Smooth muscle cell (in vitro differentiated cells): ENCODE measurements around the gene GPR108. TPM values are rescaled to one million over a fixed set of nuclear protein-coding genes. Genes with fewer than 3 reads are reported as not detected.

Source experiments
- DNase-seq: peaks from one replicate; lab custom pipeline; 2025; ENCODE audit not compliant: unreplicated experiment; lab: John Stamatoyannopoulos, UW
- H2AFZ ChIP-seq: fragments of 200-600 bp; sonication (generic); 2 replicates; pipeline ENCODE4 v1.6.0; 2016; ENCODE audit warnings: antibody characterized with exemption, low read depth, mild to moderate bottlenecking
- H3F3A ChIP-seq: fragments of 200-600 bp; sonication (generic); 2 replicates; pipeline ENCODE4 v1.6.0; 2017; ENCODE audit warnings: antibody characterized with exemption, low read depth
- H3K27ac ChIP-seq: fragments of 200-600 bp; sonication (generic); 2 replicates; pipeline ENCODE4 v1.5.1; 2016; ENCODE audit warnings: low read depth, mild to moderate bottlenecking
- H3K27me3 ChIP-seq: fragments of 200-600 bp; sonication (generic); 2 replicates; pipeline ENCODE4 v1.6.1; 2016; ENCODE audit warnings: low read depth, mild to moderate bottlenecking
- H3K36me3 ChIP-seq: fragments of 200-600 bp; sonication (generic); 2 replicates; pipeline ENCODE4 v1.5.1; 2016; ENCODE audit warnings: low read depth
- H3K4me1 ChIP-seq: fragments of 200-600 bp; sonication (generic); 2 replicates; pipeline ENCODE4 v1.5.1; 2016; ENCODE audit warnings: low read depth
- H3K4me2 ChIP-seq: fragments of 200-600 bp; sonication (generic); 2 replicates; pipeline ENCODE4 v1.6.0; 2016; ENCODE audit warnings: mild to moderate bottlenecking
- H3K4me3 ChIP-seq: fragments of 200-600 bp; sonication (generic); 2 replicates; pipeline ENCODE4 v1.5.1; 2016; ENCODE audit warnings: mild to moderate bottlenecking
- H3K79me2 ChIP-seq: fragments of 200-600 bp; sonication (generic); 2 replicates; pipeline ENCODE4 v1.6.0; 2016; ENCODE audit warnings: low read depth, mild to moderate bottlenecking
- H3K9ac ChIP-seq: fragments of 200-600 bp; sonication (generic); 2 replicates; pipeline ENCODE4 v1.6.0; 2016; ENCODE audit warnings: low read depth
- H3K9me3 ChIP-seq: fragments of 200-600 bp; sonication (generic); replicated peaks from 2 replicates; pipeline ENCODE4 v1.5.1; 2016; ENCODE audit warnings: low read depth
- H4K20me1 ChIP-seq: fragments of 200-600 bp; sonication (generic); 2 replicates; pipeline ENCODE4 v1.6.0; 2016; ENCODE audit warnings: low read depth
- CTCF ChIP-seq: fragments of 200-600 bp; sonication (generic); IDR thresholded peaks from 2 replicates; pipeline ENCODE4 v1.5.1; 2017; ENCODE audit warnings: borderline replicate concordance, mild to moderate bottlenecking, antibody characterized with exemption; ENCODE audit not compliant: insufficient read depth, poor library complexity, severe bottlenecking
- WGBS: methylation state at CpG from one replicate; pipeline ENCODE4 v1.1.7; 2016; ENCODE audit warnings: low lambda C conversion rate; 5-methylcytosine and 5-hydroxymethylcytosine counted together
- microRNA-seq: library from miRNA; unstranded; fragments of <30 nt; microRNA quantifications from one replicate; pipeline ENCODE4, GENCODE V29; 2016; ENCODE audit warnings: borderline number of aligned reads
- polyA plus RNA-seq: library from polyadenylated mRNA; unstranded; fragments of >200 nt; fragmentation: Nextera tagmentation; extraction: Ambion mirVana; gene quantifications from 2 replicates; pipeline ENCODE4 v1.2.1, GENCODE V29; 2016
- total RNA-seq: library from RNA; depleted of rRNA; stranded (reverse); fragments of >200 nt; gene quantifications from 2 replicates; pipeline ENCODE4 v1.2.3, GENCODE V29; 2014

GPR108 gene
- total and polyA plus RNA-seq, 2 experiments from 2014 or later = 34.4 to 62.1 TPM

- Histone ChIP-seq H3K36me3 (no peaks in the 10 kb centered on the region), H3K27ac (no peak overlapping the region), H3K4me1 (no peaks in the 10 kb centered on the region), H3K9me3 (peaks cover 2% of the 10 kb centered on the region), H3K27me3 (peaks cover 5% of the 10 kb centered on the region), H3K4me3 (no peak overlapping the region), H3K9ac (no peak overlapping the region), H3K4me2 (no peak overlapping the region), H3F3A (no peaks in the 10 kb centered on the region), H2AFZ (no peak overlapping the region), H3K79me2 (no peaks in the 10 kb centered on the region), H4K20me1 (no peaks in the 10 kb centered on the region)
- TF ChIP-seq CTCF = no peak
- WGBS = 89% methylated on average over 1 of the region's 1 CpG
- DNase-seq = no peak
Observed at GRCh38 chr19:6680141-6680540, 57.2 kb downstream of the GPR108 start.

Small RNA genes lying within 50 kb of the gene (microRNA-seq; reads per million reads assigned to microRNA genes)
- gene MIR6791 = not detected

Other genes starting within 250 kb of the GPR108 start
- not detected in 2 replicates for gene TUBB4A, start 235.3 kb downstream of the GPR108 start, total RNA-seq
- gene TUBB4A, start 235.3 kb downstream of the GPR108 start, polyA plus RNA-seq = not detected in 2 replicates
- gene TNFSF9, start 206.6 kb downstream of the GPR108 start, total RNA-seq = 1.3 and 3.4 TPM in 2 replicates
- gene TNFSF9, start 206.6 kb downstream of the GPR108 start, polyA plus RNA-seq = 4.6 and 7.3 TPM in 2 replicates
- gene CD70, start 146.4 kb downstream of the GPR108 start, total RNA-seq = 0.54 TPM in 1 of 2 replicates, not detected in the other
- gene CD70, start 146.4 kb downstream of the GPR108 start, polyA plus RNA-seq = not detected in 2 replicates
- not detected in 2 replicates for gene TNFSF14, start 67.4 kb downstream of the GPR108 start, total RNA-seq
- not detected in 2 replicates for gene TNFSF14, start 67.4 kb downstream of the GPR108 start, polyA plus RNA-seq
- 10.0 and 25.1 TPM in 2 replicates for gene C3, start 16.9 kb downstream of the GPR108 start, total RNA-seq
- gene C3, start 16.9 kb downstream of the GPR108 start, polyA plus RNA-seq = 6.4 and 8.8 TPM in 2 replicates
- gene TRIP10, start 2.1 kb upstream of the GPR108 start, total RNA-seq = 55.0 and 57.8 TPM in 2 replicates
- 67.8 and 89.8 TPM in 2 replicates for gene TRIP10, start 2.1 kb upstream of the GPR108 start, polyA plus RNA-seq
- 6.5 and 9.3 TPM in 2 replicates for gene SH2D3A, start 29.9 kb upstream of the GPR108 start, total RNA-seq
- gene SH2D3A, start 29.9 kb upstream of the GPR108 start, polyA plus RNA-seq = 6.2 and 15.8 TPM in 2 replicates
- gene VAV1, start 35.1 kb upstream of the GPR108 start, total RNA-seq = not detected in 2 replicates
- not detected in 2 replicates for gene VAV1, start 35.1 kb upstream of the GPR108 start, polyA plus RNA-seq
- not detected in 2 replicates for gene ADGRE1, start 150.0 kb upstream of the GPR108 start, total RNA-seq
- not detected in 2 replicates for gene ADGRE1, start 150.0 kb upstream of the GPR108 start, polyA plus RNA-seq